ENCODE results near the gene NONO. TPM values are rescaled to one million over a fixed set of nuclear protein-coding genes. Genes with fewer than 3 reads are reported as not detected.
"Not testable (repeated sequence)": the region's sequence is repeated elsewhere in the genome, so short reads cannot be mapped to it uniquely, and the experiment has no call there.

The NONO gene
- total RNA-seq, 1 donor from 2014 or later: 343 TPM

DNA sequence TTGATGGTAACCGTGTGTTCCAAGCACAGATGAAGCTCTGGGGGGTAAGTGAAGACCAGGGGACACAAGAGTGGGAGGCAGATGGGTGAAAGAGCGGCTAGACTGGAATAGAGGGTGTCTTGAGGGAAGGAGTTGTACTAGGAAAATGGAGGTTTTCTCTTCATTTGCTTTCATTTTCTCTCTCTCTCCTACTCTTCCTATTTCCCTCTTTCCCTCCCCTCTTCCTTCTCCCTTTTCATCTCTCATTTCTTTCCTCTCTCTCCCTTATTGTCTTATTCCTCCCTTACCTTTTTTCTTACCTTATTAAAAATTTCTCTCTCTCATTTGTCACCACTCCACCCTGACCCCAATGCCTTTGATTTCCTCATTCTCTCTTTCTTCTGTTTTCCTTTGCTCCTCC lies 21.1 kb downstream of the NONO start:
- H3K9me3 ChIP-seq (ENCODE audit: insufficient read depth, low read depth, low read length): no peaks in the 10 kb centered on the region
- Mint-ChIP-seq H3K27me3 (ENCODE audit: low read depth, unreplicated experiment) (no peaks in the 10 kb centered on the region), H3K4me3 (ENCODE audit: unreplicated experiment) (no peak overlapping the region), H3K36me3 (ENCODE audit: low read depth, unreplicated experiment) (peaks cover 14% of the 10 kb centered on the region), H3K9me3 (ENCODE audit: unreplicated experiment) (no peaks in the 10 kb centered on the region), H3K4me1 (ENCODE audit: low read depth, unreplicated experiment) (peaks cover 16% of the 10 kb centered on the region), H3K27ac (ENCODE audit: unreplicated experiment) (no peak overlapping the region)
- H4K20me1 ChIP-seq (ENCODE audit: insufficient read depth, low read length): no peaks in the 10 kb centered on the region
- FAIRE-seq (no peak), DNase-seq (ENCODE audit: low read depth) (no peak)
- H3K36me3 ChIP-seq (ENCODE audit: insufficient read depth, low read length): peaks cover 12% of the 10 kb centered on the region
- no peak overlapping the region for H3K4me2 ChIP-seq (ENCODE audit: low read length)
- no peaks in the 10 kb centered on the region for H3K79me2 ChIP-seq (ENCODE audit: insufficient read depth, low read length)
- H3K4me1 ChIP-seq (ENCODE audit: insufficient read depth, low read length): peaks cover 11% of the 10 kb centered on the region
- no peak overlapping the region for H3K4me3 ChIP-seq (ENCODE audit: insufficient read depth, low read depth, low read length)
- no peak overlapping the region for H3K9ac ChIP-seq (ENCODE audit: low read length)
- H2AFZ ChIP-seq (ENCODE audit: low read depth, low read length): no peak overlapping the region
- no peak overlapping the region for H3K27ac ChIP-seq (ENCODE audit: low read depth, low read length)
- TF ChIP-seq EZH2 (IDR thresholded peaks at IDR 0.05; ENCODE audit: insufficient read depth, low read length): no peak
- TF ChIP-seq, protein P1, sequence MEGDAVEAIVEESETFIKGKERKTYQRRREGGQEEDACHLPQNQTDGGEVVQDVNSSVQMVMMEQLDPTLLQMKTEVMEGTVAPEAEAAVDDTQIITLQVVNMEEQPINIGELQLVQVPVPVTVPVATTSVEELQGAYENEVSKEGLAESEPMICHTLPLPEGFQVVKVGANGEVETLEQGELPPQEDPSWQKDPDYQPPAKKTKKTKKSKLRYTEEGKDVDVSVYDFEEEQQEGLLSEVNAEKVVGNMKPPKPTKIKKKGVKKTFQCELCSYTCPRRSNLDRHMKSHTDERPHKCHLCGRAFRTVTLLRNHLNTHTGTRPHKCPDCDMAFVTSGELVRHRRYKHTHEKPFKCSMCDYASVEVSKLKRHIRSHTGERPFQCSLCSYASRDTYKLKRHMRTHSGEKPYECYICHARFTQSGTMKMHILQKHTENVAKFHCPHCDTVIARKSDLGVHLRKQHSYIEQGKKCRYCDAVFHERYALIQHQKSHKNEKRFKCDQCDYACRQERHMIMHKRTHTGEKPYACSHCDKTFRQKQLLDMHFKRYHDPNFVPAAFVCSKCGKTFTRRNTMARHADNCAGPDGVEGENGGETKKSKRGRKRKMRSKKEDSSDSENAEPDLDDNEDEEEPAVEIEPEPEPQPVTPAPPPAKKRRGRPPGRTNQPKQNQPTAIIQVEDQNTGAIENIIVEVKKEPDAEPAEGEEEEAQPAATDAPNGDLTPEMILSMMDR (IDR thresholded peaks at IDR 0.05; ENCODE audit: insufficient read depth, low read depth, low read length): no peak
- no peaks in the 10 kb centered on the region for H3K27me3 ChIP-seq (ENCODE audit: insufficient read depth, low read length)

DNA sequence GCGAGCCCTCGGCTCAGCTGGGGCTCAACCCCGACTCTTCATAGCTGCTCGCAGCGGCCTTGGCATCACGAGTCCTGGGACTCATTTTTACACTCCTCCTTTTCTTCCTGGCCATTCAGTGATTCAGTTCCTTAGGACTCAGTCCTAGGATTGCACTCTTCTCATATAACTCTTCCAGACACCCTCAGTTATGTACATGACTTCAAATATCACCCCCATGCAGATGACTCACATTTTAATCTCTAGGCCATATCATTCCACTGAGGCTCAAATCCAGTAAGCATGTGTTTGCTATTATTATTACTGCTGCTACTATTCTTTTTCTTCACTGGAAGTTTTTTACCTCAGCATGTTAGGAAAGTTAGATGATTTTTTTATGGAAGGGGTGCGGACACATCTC lies 32.5 kb downstream of the NONO start:
- Mint-ChIP-seq H3K4me1 (ENCODE audit: low read depth, unreplicated experiment) (no peaks in the 10 kb centered on the region), H3K27me3 (ENCODE audit: low read depth, unreplicated experiment) (no peaks in the 10 kb centered on the region), H3K36me3 (ENCODE audit: low read depth, unreplicated experiment) (peaks cover 6% of the 10 kb centered on the region), H3K4me3 (ENCODE audit: unreplicated experiment) (no peak overlapping the region), H3K27ac (ENCODE audit: unreplicated experiment) (no peak overlapping the region), H3K9me3 (ENCODE audit: unreplicated experiment) (no peaks in the 10 kb centered on the region)
- H3K36me3 ChIP-seq (ENCODE audit: insufficient read depth, low read length): no peaks in the 10 kb centered on the region
- no peaks in the 10 kb centered on the region for H4K20me1 ChIP-seq (ENCODE audit: insufficient read depth, low read length)
- H3K4me3 ChIP-seq (ENCODE audit: insufficient read depth, low read depth, low read length): no peak overlapping the region
- no peaks in the 10 kb centered on the region for H3K79me2 ChIP-seq (ENCODE audit: insufficient read depth, low read length)
- H3K9ac ChIP-seq (ENCODE audit: low read length): no peak overlapping the region
- no peaks in the 10 kb centered on the region for H3K9me3 ChIP-seq (ENCODE audit: insufficient read depth, low read depth, low read length)
- H3K27ac ChIP-seq (ENCODE audit: low read depth, low read length): peak overlapping the region; percentile 26
- FAIRE-seq (no peak), DNase-seq (ENCODE audit: low read depth) (peak; percentile 83)
- no peak overlapping the region for H2AFZ ChIP-seq (ENCODE audit: low read depth, low read length)
- TF ChIP-seq, protein P1 (IDR thresholded peaks at IDR 0.05; ENCODE audit: insufficient read depth, low read depth, low read length): no peak
- TF ChIP-seq EZH2 (IDR thresholded peaks at IDR 0.05; ENCODE audit: insufficient read depth, low read length): no peak
- H3K27me3 ChIP-seq (ENCODE audit: insufficient read depth, low read length): no peaks in the 10 kb centered on the region
- H3K4me1 ChIP-seq (ENCODE audit: insufficient read depth, low read length): no peaks in the 10 kb centered on the region
- no peak overlapping the region for H3K4me2 ChIP-seq (ENCODE audit: low read length)

DNA sequence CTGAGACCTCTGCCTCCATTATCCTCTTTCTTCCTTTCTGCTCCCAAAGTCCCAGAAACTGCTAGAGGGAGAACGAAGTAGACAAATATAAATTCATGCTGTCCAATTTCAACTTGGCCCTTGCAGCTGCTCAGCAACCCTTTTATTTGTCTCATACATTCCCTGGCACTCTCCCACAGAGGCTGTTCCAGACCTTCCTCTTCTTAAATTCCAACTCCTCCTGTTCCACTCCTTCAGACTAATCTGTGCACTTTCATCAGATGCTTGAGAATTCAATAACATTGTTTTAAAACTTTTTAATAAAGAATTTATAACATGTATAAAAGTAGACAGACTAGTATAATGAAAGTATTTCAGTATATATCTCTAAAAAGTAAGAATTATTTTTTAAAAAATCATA lies 33.5 kb downstream of the NONO start:
- not testable (repeated sequence) for H3K27me3 ChIP-seq (ENCODE audit: insufficient read depth, low read length); H3K4me3 ChIP-seq (ENCODE audit: insufficient read depth, low read depth, low read length); H2AFZ ChIP-seq (ENCODE audit: low read depth, low read length); H3K27ac ChIP-seq (ENCODE audit: low read depth, low read length); H3K27me3 Mint-ChIP-seq (ENCODE audit: low read depth, unreplicated experiment); H3K9me3 ChIP-seq (ENCODE audit: insufficient read depth, low read depth, low read length); H3K4me2 ChIP-seq (ENCODE audit: low read length); H4K20me1 ChIP-seq (ENCODE audit: insufficient read depth, low read length); H3K9ac ChIP-seq (ENCODE audit: low read length); H3K36me3 Mint-ChIP-seq (ENCODE audit: low read depth, unreplicated experiment); H3K4me1 Mint-ChIP-seq (ENCODE audit: low read depth, unreplicated experiment); H3K4me1 ChIP-seq (ENCODE audit: insufficient read depth, low read length); H3K79me2 ChIP-seq (ENCODE audit: insufficient read depth, low read length); H3K27ac Mint-ChIP-seq (ENCODE audit: unreplicated experiment); H3K36me3 ChIP-seq (ENCODE audit: insufficient read depth, low read length); FAIRE-seq; H3K9me3 Mint-ChIP-seq (ENCODE audit: unreplicated experiment); H3K4me3 Mint-ChIP-seq (ENCODE audit: unreplicated experiment); DNase-seq (ENCODE audit: low read depth)
